Ovary (tissue), 3 donors: ENCODE results near the gene THRA.

Experiments
- EP300 ChIP-seq: sonication (generic); formaldehyde crosslinking; IDR thresholded peaks from one replicate; pipeline ENCODE4 v1.6.1; 2017; ENCODE audit warnings: antibody characterized with exemption
- POLR2A ChIP-seq: fragments of 450-650 bp; IDR thresholded peaks from one replicate; pipeline ENCODE4 v1.6.1; 2017; ENCODE audit warnings: antibody characterized with exemption, mild to moderate bottlenecking, moderate library complexity
- TF ChIP-seq, protein P1 (sequence below), 3 donors: fragments of 450-650 bp in 2 of 3; fragments of 200-600 bp in 1 of 3; IDR thresholded peaks; one replicate each; pipeline versions ENCODE4 v1.5.1 to v1.8.0; 2016 to 2022; ENCODE audit warnings: antibody characterized with exemption in 3 of 3, mild to moderate bottlenecking in 1 of 3
- donor health status: DM: no; HTN: no; CAD: no.

DNA sequence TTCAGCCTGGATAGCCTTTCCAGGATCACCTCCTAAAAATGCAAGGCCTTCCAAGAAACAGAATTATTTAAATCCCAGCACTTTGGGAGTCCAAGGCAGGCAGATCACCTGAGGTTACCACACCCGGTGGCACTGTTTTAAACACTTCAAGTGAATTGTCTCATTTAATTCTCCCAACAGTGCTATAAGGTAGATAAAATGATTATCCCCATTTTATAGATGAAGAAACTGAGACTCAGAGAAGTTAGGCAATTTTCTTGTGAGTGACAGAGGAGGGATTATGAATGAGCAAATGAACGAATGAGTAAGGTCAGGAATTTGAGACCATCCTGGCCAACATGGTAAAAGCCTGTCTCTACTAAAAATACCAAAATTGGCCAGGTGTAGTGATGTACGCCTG is 16.8 kb downstream of the THRA start:
- TF ChIP-seq, protein P1, sequence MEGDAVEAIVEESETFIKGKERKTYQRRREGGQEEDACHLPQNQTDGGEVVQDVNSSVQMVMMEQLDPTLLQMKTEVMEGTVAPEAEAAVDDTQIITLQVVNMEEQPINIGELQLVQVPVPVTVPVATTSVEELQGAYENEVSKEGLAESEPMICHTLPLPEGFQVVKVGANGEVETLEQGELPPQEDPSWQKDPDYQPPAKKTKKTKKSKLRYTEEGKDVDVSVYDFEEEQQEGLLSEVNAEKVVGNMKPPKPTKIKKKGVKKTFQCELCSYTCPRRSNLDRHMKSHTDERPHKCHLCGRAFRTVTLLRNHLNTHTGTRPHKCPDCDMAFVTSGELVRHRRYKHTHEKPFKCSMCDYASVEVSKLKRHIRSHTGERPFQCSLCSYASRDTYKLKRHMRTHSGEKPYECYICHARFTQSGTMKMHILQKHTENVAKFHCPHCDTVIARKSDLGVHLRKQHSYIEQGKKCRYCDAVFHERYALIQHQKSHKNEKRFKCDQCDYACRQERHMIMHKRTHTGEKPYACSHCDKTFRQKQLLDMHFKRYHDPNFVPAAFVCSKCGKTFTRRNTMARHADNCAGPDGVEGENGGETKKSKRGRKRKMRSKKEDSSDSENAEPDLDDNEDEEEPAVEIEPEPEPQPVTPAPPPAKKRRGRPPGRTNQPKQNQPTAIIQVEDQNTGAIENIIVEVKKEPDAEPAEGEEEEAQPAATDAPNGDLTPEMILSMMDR (IDR thresholded peaks at IDR 0.05) = no peak
- TF ChIP-seq POLR2A (no peak), EP300 (no peak)
